DMS 273 treated with DMSO at 0.1 percent for 48 hours (cell line): ENCODE data around the gene PRDM1.
"Not testable (repeated sequence)": the region's sequence is repeated elsewhere in the genome, so short reads cannot be mapped to it uniquely, and the experiment has no call there.

Experiments
- DNase-seq: peaks from one replicate; lab custom pipeline; 2025; lab: John Stamatoyannopoulos, UW

Gene PRDM1

GRCh38 chr6:106136845-106137244 is 50.7 kb downstream of the PRDM1 start:
- DNase-seq, result no peak

- DNase-seq, result no peak
Measured at GRCh38 chr6:106138151-106138550, 52.0 kb downstream of the PRDM1 start.

GRCh38 chr6:106141441-106142237 is 55.5 kb downstream of the PRDM1 start:
- no peak for DNase-seq

GRCh38 chr6:106142876-106143431 is 56.8 kb downstream of the PRDM1 start:
- DNase-seq, result no peak

GRCh38 chr6:106143665-106144064 is 57.5 kb downstream of the PRDM1 start:
- no peak for DNase-seq

GRCh38 chr6:106145144-106145543 is 59.0 kb downstream of the PRDM1 start:
- no peak for DNase-seq

- no peak for DNase-seq
Measured at GRCh38 chr6:106145741-106146227, 59.6 kb downstream of the PRDM1 start.

- no peak for DNase-seq
Measured at GRCh38 chr6:106146852-106147351, 60.8 kb downstream of the PRDM1 start.

GRCh38 chr6:106147476-106147875 is 61.3 kb downstream of the PRDM1 start:
- no peak for DNase-seq

- no peak for DNase-seq
Measured at GRCh38 chr6:106149472-106150069, 63.4 kb downstream of the PRDM1 start.

- DNase-seq, result not testable (repeated sequence)
Measured at GRCh38 chr6:106152476-106152875, 66.3 kb downstream of the PRDM1 start.

- no peak for DNase-seq
Measured at GRCh38 chr6:106152952-106153351, 66.8 kb downstream of the PRDM1 start.

GRCh38 chr6:106154326-106154725 is 68.2 kb downstream of the PRDM1 start:
- no peak for DNase-seq

- DNase-seq, result no peak
Measured at GRCh38 chr6:106155219-106155830, 69.2 kb downstream of the PRDM1 start.

- no peak for DNase-seq
Measured at GRCh38 chr6:106156413-106156812, 70.3 kb downstream of the PRDM1 start.

- DNase-seq, result no peak
Measured at GRCh38 chr6:106156863-106157262, 70.7 kb downstream of the PRDM1 start.

- no peak for DNase-seq
Measured at GRCh38 chr6:106158816-106159215, 72.7 kb downstream of the PRDM1 start.
